ENCODE results near the gene STARD10. TPM values are rescaled to one million over a fixed set of nuclear protein-coding genes. Genes with fewer than 3 reads are reported as not detected.

Gene STARD10
- total and polyA plus RNA-seq, 9 of the 15 experiments (the other 6 are each of a cell fraction or from before 2014, with no cell fraction given) = 0.15 to 52.9 (median 32.3) TPM

DNA sequence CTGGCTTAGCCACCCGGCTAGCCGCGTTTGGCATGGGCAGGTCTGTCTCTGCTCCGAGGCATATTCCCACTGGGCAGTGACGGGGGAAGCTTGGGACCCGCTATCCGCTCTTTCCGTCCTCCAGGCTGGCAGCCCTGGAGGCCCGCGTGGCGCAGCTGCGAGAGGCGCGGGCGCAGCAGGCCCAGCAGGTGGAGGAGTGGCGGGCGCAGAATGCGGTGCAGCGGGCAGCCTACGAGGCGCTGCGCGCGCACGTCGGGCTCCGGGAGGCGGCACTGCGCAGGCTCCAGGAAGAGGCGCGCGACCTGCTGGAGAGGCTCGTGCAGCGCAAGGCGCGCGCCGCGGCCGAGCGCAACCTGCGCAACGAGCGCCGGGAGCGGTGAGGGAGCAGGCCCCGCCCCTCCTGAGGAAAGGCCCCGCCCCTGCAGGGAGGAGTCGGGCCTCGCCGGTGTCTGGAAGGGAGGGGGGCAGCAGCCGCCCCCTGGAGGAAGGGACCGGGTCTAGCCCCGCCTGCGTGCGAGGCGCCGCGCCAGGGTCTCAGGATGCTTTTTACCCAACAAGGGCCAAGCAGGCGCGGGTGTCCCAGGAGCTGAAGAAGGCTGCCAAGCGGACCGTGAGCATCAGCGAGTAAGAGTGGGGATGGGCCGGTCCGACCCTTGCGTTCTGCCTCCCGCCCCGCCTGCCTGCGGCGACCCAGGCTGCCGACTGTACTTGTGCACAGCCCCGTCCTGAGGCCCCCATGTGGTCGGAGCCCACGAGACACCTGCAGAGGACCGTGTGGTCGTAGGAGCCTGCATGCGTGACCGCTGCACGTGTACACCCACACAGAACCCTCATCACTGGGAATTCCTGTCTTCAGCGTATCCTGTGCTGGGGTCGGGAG is 28.3 kb upstream of the STARD10 start (continued):
- TF ChIP-seq AFF1 (IDR thresholded peaks at IDR 0.05; ENCODE audit: low read depth in 1 of 2, partially characterized antibody in 2 of 2) = no peak
- no peak for TF ChIP-seq ZNF561 (CRISPR knock-in tag; conservative IDR thresholded peaks at IDR 0.05)
- peak; percentile 57; the same call in 1 of the 2 replicates for TF ChIP-seq THAP12 (CRISPR knock-in tag; IDR thresholded peaks at IDR 0.05)
- no peak for TF ChIP-seq ZNF785 (CRISPR knock-in tag; IDR thresholded peaks at IDR 0.05)
- TF ChIP-seq ZNF507 (tag; conservative IDR thresholded peaks at IDR 0.05) = no peak
- TF ChIP-seq HNRNPUL1 (IDR thresholded peaks at IDR 0.05; ENCODE audit: low read length) = no peak
- no peak for TF ChIP-seq WHSC1 (IDR thresholded peaks at IDR 0.05; ENCODE audit: low read length)
- TF ChIP-seq ZNF830 (CRISPR knock-in tag; IDR thresholded peaks at IDR 0.05) = no peak
- TF ChIP-seq ARNT (IDR thresholded peaks at IDR 0.05) = no peak
- TF ChIP-seq KAT7 (CRISPR knock-in tag; IDR thresholded peaks at IDR 0.05; ENCODE audit: borderline replicate concordance) = no peak
- TF ChIP-seq TCF7 (IDR thresholded peaks at IDR 0.05; ENCODE audit: borderline replicate concordance) = no peak
- no peak for TF ChIP-seq ZNF274 (IDR thresholded peaks at IDR 0.05; ENCODE audit: borderline replicate concordance, low read depth, low read length)
- TF ChIP-seq ZFP30 (CRISPR knock-in tag; IDR thresholded peaks at IDR 0.05; ENCODE audit: borderline replicate concordance) = no peak
- no peak for TF ChIP-seq ZKSCAN1 (IDR thresholded peaks at IDR 0.05; ENCODE audit: low read depth, low read length)
- TF ChIP-seq, protein P1, sequence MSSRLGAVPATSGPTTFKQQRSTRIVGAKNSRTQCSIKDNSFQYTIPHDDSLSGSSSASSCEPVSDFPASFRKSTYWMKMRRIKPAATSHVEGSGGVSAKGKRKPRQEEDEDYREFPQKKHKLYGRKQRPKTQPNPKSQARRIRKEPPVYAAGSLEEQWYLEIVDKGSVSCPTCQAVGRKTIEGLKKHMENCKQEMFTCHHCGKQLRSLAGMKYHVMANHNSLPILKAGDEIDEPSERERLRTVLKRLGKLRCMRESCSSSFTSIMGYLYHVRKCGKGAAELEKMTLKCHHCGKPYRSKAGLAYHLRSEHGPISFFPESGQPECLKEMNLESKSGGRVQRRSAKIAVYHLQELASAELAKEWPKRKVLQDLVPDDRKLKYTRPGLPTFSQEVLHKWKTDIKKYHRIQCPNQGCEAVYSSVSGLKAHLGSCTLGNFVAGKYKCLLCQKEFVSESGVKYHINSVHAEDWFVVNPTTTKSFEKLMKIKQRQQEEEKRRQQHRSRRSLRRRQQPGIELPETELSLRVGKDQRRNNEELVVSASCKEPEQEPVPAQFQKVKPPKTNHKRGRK (tag; IDR thresholded peaks at IDR 0.05) = no peak
- no peak for TF ChIP-seq ZNF165 (CRISPR knock-in tag; IDR thresholded peaks at IDR 0.05; ENCODE audit: borderline replicate concordance)
- TF ChIP-seq TOE1 (IDR thresholded peaks at IDR 0.05; ENCODE audit: borderline replicate concordance) = no peak
- no peak for TF ChIP-seq TOE1 (CRISPR knock-in tag; IDR thresholded peaks at IDR 0.05; ENCODE audit: borderline replicate concordance, low read depth)
- peak; percentile 43 to 44; a peak in 2 of 4 replicates for TF ChIP-seq SIX5 (IDR thresholded peaks at IDR 0.05; ENCODE audit: borderline replicate concordance in 1 of 2, insufficient read depth in 1 of 2, low read depth in 1 of 2, low read length in 2 of 2)
- TF ChIP-seq FOXK2 (conservative IDR thresholded peaks at IDR 0.05 in 1 of 2, IDR thresholded peaks at IDR 0.05 in 1 of 2; ENCODE audit: low read depth in 2 of 2) = no peak

Measured in K562 (cell line).